Fibroblast of the conjunctiva (primary cell): ENCODE results near the gene PALD1.
"Not testable (repeated sequence)": the region's sequence is repeated elsewhere in the genome, so short reads cannot be mapped to it uniquely, and the experiment has no call there.

ENCODE experiments used
- DNase-seq: peaks from one replicate; pipeline ENCODE4 v3.0.0-alpha.2; 2010; ENCODE audit warnings: low read depth

The PALD1 gene

DNA sequence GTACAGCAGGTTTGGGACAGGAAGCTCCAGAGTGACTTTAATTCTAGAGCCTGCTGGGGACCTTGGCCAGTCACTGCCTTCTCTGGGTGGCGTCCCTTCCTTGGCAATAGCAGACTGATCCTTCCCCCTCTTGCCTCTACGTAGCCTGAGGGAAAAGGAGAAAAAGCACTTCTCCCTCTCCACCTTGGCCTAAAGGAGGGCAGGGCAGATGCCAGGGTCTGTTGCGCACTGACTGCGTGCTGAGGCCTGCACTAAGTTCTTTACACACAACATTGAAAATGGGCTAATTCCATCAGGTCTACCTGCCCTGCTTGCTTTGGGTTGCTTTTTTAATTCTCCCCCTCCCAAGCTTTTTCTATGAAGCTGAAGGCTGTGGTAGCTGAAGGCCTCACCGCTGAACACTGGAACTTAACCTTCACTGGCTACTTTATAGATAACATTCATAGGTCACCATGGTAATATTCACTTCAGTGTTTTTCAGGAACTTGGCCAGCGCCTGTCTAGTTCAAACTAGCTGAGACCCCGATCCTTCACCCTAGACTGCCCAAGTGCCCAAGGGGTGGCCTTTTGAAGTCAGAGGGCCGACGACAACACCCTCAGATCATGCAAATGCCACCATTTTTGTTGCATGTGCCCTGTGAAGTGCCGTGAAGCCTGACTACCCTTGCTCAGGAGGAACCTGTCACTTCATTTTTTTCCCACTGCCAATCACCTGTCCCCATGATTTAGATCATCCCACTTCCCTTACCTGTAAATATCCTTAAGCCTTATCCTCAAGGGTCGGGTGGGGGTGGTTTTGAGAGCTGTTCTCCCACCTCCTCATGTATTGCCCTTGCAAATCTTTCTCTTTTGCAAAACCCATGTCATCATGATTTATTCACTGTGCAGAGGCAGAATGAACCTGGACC lies 95.3 kb downstream of the PALD1 start:
- no peak for DNase-seq

DNA sequence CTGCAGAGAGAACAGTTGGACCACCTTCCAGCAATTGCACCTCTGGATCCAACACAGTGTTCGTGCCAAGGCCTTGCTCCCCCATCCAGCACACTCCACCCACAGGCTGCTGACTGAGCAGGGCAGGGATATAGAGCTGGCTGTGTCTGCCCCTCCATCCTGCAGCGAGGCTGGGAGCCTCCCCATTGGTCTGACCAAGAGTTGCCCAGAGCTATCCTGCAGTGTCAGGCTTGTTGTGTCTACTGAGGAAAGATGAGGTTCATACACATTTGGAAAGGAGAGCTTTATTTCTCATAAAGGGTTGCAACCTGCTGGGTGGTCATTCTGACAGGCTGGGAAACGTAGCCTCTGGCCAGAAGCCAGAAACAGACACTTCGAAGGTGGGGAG lies 96.9 kb downstream of the PALD1 start:
- no peak for DNase-seq

DNA sequence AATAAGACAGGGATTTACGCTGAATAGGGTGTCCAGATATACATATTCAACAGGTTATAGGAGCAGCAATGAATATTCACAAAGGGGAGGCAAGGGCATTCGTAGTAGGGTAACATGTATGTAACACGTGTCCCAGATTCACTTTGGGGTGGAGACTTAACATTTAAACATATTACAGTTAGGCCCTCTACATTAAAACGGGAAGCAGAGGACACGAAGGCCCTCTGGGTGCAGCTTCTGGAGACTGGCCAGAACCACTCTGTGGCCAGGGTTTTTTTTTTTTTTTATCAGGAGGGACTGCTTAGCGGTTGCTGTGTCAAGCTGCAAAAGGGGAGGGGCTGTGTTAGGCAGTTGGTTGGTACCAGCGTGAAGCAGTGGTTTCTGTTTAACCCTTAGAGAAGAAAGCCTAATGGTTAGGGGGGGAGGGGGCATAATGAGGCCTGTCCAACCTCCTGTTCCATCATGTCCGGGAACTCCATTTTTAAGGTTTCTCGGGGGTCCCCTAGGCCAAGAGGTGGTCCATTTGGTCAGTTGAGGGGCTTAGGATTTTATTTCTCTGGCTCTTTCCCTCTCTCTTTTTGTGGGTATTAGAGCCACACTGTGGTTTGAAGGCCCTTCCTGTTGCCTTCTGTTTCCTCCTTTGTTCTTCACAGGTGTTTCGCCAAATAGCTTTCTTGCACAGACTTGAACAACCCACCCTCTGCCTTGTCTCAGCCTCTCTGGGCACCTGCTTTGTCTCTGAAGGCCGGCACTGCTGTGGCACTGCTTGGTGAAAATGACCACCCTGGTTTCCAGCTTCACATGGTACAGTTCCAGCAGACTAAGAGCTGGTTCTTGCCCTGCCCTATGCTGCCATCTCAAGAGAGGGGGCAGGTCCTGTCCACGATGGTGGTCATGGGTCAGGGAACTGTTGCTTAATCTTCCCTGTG lies 97.6 kb downstream of the PALD1 start:
- peak; percentile 27 for DNase-seq

DNA sequence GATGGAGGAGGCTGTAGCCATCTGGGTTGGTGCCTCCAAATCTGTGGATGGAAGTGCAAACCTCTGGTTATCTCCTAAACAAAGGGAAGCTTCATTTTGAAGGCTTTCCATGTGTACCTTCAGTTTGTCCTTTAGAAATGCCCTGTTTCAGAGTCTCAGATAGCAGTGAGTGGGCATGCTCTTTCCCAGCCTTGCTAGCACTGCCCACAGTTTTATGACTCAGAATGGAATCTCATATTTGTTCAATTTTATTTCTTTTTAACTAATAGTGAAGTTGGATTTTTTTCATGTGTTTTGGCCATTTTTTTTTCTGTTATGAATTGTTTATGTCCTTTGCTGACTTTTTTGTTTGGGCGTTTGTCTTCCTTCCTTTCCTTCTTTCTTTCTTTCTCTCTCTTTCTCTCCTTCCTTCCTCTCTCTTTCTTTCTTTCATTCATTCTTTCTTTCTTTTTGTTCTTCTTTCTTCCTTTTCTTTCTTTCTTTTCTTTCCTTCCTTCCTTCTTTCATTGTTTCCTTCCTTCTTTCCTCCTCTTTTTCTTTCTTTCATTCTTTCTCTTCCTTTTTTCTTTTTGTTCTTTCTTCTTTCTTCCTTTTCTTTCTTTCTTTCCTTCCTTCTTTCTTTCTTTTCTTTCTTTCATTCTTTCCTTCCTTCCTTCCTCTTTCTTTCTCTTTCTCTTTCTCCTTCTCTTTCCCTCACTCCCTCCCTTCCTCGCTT lies 98.4 kb downstream of the PALD1 start:
- no peak for DNase-seq

DNA sequence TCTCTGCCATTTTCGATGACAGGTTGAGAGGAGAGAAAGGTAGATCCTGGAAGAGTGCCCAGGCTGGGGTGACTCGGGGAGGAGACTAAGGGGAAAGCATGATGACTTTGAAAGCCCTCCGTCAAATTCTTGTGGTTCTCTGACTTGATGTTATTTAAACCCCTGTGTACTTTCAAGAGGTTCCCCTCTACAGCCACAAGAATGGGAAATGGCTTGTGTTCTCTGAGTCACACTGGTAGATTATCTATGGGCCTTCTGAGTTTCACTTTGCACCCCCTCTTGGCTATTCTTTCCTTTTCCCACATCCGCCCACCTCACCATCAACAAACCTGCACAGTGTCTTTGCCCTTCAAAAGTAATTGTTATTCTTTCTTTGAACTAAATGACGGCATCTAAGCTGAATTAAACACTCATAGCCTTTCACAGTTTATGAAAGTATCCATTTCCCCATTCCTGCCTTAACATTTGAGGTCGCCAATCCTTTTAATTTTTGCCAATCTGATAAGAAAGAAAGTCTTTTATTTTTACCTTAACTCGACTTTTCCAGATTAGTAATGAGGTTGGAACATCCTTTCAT lies 99.9 kb downstream of the PALD1 start:
- DNase-seq: no peak

DNA sequence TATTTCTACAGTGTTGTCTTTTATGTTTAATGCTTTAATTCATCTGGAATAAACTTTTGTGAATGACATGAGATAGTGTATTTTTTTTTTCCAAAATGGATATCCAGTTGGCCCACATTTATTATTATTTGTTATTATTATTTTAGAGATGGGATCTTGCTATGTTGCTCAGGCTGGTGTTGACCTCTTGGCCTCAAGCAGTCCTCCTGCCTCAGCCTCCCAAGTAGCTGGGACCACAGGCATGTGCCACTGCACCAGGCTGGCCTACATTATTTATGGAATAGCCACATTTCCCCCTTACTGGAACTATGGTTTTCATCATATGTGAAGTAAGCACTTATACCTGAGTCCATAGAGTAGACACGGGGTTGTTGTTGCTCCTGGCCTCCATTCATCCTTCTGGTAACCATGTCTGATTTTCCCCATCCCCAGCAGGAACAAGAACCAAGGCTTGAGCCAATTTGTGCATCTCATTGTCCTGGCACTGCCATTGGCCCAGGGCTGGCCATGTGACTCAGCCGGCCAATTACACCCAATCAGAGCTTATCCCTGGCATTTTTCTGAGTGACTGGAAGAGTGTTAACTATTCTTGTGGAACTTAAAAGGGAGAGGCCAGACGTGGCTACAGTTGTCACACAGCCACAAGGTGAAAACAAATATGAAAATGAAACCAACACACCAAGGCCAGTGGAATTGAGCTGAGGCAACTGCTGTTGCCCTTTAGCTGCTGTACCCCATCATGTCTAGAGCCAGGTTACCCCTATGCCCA lies 100.9 kb downstream of the PALD1 start:
- no peak for DNase-seq

DNA sequence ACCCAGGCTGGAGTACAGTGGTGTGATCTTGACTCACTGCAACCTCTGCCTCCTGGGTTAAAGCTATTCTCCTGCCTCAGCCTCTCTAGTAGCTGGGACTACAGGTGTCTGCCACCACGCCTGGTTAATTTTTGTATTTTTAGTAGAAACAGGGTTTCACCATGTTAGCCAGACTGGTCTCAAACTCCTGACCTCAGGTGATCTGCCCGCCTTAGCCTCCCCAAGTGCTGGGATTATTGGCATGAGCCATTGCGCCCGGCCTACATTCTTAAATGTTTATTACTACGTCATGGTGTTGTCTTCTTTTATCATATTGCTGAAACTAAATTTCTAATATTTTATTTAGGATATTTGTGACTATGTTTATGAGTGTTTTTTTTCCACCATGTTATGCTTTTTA lies 102.6 kb downstream of the PALD1 start:
- DNase-seq: not testable (repeated sequence)

DNA sequence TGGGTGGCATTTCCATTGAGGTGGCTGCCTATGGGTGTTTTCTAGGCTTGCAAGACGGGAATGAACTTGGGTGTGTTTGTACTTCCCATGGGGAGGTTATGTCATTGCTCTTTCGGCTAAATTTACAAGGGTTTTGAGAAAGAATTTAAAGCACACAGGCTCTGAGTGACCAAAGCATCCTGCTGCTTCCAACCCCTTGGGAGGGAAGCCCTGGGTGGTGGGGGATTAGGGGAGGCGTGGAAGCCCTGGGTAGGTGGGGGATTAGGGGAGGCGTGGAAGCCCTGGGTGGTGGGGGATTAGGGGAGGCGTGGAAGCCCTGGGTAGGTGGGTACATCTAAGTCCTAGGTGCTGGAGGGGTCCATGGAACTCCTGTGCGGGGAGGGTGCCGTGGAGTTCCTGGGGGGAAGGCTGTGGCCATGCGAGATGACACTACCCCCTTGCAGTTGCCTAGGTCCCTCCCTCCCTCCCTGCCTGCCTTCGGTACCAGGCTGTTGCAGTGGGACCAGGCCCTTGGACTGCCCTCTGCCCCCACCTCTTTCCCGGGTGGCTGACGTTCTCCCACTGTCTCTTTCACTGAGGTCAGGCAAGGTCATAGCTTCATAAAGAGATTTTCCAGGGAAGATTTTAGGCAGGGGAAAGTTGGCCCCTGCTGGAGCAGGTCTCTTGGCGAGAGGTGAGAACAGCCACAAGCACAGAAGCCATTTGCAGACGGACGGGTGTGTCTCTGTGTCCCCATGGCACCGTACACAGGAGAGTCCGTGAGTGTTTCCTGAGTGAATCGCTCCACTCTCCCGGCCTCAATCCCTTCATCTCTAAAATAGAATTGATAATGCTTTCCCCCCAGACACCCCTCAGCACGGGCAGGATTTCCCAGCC lies 104.5 kb downstream of the PALD1 start:
- DNase-seq: no peak

DNA sequence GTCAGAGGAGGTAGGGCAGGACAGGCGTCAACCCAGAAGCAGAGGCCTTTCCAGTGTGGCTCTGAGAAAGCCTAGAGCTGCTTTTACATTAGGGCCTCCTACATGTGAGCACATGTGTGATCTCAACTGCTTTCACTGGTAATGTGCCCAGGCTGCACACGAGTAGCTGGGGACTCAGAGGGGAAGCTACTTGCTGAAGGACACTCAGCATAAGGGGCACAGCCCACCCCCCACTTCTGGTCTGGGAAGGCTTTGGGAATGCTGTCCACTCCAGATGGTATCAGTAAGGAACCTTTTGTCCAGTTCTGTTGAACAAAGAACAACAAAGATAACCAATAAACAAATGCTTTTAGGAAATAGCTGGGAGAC lies 105.1 kb downstream of the PALD1 start:
- DNase-seq: no peak

DNA sequence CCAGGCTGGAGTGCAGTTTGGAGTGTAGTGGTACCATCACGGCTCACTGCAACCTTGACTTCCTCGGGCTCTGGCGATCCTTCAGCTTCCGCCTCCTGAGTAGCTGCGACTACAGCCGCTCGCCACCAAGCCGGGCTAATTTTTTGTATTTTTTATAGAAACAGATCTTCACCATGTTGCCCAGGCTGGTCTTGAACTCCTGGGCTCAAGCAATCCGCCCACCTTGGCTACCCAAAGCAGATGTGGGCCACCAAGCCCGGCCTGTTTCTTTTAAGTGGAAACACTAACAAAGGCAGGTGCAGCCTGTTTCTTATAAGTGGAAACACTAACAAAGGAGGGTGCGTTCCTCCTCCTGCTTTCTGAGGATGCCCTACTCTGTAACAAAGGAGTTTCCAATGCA lies 105.8 kb downstream of the PALD1 start:
- no peak for DNase-seq

DNA sequence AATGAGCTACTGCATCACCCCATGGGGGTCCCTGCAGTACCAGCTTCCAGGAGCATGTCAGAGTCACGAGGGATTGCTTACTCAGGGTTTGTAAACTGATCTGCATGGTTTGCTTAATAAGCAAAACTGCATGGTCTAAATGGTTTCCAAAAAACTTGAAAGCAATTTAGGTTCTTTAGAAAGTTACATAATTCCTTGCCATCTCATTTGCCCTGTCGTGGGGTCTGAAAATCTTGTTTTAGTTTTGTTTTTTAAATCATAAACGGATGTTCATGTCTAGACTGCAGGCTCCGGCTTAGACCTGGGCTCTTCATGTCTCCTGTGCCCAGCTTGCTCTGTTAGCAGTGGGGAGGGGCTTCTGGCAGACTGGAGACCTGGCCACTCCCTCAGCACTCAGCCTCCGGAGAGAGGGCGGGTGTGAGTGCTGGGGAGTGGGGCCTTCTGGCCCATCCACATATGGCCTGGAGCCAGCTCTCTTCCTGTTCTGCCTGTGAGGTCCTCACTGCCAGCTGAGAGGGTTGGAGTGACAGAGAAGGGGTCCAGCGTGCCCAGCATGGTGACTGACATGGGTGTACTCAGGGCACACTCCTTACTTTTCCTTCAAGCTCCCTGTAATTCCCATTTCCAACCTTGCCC lies 106.5 kb downstream of the PALD1 start:
- DNase-seq: no peak

DNA sequence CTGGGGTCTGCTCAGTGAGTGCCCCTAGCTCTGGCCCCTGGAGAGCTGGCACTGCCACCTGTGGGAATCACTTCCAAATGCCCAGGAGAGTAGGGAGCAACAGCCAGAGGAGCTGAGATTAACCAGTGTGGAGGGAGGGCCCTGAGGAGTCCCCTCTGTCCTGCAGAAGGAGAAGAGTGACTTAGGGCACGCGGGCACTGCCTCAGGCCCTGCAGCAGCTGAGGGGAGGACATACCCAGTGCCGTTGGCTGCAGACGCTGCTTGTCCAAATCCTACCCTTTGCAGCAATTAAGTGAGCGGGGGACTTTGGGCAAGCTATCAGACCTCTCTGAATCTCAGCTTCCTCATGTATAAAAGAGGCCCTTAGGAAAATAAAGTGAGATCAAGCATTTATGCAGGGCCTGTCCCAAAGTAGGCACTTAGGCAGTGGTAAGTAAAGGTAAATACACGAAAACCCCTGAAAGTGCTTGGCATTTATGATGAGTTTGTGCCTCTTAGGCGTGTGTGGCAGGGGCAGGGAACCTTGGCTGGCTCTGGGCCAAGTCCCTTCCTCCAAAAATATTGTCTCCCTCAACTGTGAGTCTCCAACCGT lies 107.1 kb downstream of the PALD1 start:
- no peak for DNase-seq

DNA sequence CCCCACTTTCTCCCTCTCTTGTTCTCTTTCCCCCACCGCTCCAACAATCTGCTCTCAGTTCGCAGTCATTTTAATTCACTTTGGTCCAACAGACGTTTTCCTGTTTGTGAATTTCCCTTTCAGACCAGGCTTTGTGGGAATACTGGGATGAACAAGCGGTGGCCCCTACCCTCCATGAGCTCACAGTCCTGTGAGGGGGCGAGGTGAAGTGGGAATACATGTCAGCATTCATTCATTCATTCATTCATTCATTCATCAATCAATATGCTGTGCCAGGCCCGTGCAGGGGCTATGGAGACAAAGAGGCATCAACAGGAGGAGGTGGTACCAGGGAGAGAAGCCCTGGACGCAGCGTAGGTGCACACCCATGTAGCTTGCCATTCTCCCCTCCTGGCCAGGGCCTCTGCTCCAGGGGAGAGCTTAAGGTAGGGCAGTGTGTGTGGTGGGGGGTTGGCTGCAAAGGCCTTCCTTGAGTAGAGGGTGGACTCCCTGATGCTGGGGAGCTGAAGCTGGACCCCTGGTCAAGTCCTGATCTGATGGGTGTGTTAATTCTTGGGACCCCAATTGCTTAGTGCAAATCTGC lies 107.9 kb downstream of the PALD1 start:
- DNase-seq: no peak

DNA sequence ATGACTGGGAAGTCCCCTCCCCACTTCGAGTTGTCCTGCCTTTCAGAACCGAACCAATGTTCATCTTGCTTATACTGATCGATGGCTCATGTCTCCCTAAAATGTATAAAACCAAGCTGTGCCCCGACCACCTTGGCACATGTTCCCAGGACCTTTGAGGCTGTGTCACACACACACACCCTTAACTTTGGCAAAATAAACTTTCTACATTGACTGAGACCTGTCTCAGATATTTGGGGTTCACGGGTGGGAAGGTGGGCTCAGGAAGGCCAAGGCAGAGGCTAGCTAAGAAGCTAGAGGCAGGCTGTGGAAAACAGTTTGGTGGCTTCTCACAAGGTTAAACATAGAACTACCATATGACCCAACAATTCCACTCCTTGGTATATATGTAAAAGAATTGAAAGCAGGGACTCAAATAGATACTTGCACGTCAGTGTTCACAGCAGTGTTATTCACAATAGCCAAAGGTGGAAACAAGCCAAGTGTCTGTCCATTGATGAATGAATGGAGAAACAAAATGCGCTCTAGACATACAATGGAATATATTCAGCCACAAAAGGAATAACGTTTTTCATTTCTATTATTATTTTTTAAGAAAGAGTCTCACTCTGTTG lies 108.6 kb downstream of the PALD1 start:
- no peak for DNase-seq

DNA sequence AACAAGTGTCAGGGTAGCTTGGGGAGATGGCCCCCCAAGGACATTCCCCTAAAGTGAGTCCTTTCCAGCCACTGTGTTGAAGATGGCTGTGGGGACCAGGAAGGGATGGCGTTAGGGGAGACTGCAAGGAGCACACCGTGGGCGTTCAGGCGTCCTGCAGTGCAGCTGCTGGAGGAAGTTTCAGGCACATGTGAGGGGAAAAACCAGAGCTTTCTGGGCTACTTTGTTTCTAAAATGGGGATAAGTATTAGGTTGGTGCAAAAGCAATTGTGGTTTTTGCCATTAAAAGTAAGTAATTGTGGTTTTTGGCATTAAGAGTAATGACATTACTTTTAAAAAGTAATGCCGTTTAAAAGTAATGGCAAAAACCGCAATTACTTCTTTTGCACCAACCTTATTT lies 109.7 kb downstream of the PALD1 start:
- no peak for DNase-seq

DNA sequence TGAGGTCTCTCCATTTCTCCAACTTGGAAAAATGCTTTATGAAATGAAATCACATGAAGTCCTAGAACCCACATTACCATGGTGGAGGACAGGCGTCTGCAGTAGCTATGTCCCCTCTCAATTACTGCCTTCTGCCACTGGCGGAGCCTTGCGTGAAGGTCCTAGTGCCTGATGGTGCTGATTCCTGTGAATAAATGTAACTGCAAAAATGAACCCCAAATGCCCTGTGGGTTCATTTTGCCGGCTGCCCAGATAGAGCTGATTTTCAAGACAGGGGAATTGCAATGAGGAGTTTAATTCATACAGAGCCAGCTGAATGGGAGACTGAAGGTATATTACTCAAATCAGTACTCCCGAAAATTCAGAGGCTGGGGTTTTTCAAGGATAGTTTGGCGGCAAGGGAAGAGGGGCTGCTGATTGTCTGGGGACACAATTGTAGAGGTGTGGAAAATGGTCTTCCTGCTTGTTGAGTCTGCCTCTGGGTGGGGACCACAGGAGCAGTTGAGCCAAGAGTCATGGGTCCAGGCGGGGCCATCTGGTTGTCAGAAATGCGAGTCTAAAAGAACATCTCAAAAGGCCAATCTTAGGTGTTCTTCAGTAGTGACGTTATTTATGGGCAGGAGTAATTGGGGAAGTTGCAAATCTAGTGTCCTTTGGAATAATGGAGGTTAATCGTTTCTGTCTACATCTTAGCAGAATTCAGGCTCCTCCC lies 110.4 kb downstream of the PALD1 start:
- no peak for DNase-seq

DNA sequence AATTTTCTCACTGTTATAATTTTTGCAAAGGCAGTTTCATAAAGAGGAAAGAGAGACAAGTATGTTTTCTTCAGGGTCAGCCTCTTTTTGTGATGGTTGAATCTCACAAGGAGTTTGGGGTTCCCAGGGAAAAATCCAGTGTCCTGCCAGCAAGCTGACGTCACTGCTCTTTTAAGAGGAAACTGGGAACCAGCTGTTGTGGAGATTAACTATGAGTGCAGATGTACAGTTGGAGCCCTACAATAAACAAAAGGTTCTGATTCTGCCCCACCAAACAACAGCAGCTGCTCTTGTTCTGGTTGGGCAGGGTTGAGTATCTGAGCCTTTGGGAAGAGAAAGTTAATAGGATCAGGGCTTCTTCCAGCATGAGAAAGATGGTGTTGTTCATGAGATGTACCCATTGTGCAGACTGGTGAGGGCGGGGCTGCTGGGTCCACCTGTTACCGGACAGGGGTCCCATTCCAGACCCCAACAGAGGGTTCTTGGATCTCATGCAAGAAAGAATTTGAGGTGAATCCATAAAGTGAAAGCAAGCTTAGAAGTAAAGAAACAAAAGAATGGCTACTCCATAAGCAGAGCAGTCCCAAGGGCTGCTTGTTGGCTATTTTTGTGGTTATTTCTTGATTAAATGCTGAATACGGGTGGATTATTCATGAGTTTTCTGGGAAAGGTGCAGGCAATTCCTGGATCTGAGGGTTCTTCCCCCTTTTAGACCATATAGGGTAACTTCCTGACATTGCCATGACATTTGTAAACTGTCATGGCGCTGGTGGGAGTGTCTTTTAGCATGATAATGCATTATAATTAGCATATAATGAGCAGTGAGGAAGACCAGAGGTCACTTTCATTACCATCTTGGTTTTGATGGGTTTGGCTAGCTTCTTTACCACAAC lies 111.4 kb downstream of the PALD1 start:
- DNase-seq: peak; percentile 13
